Measurements from ENCODE around the gene RSRC1.

- TF ChIP-seq ZC3H10 (CRISPR knock-in tag; IDR thresholded peaks at IDR 0.05) = no peak
- no peak for TF ChIP-seq ZNF8 (CRISPR knock-in tag; IDR thresholded peaks at IDR 0.05)
- TF ChIP-seq TSHZ2 (CRISPR knock-in tag; IDR thresholded peaks at IDR 0.05) = no peak
- no peak for TF ChIP-seq ZFP30 (CRISPR knock-in tag; IDR thresholded peaks at IDR 0.05)
- TF ChIP-seq ZFP3 (CRISPR knock-in tag; IDR thresholded peaks at IDR 0.05) = no peak
- no peak for TF ChIP-seq ARNTL (CRISPR knock-in tag; IDR thresholded peaks at IDR 0.05; ENCODE audit: borderline replicate concordance, low read depth)
These were observed 202.8 kb downstream of the RSRC1 start for GRCh38 chr3:158312560-158313141.

All from SK-N-SH treated with all-trans-retinoic acid at 6 μM for 48 hours (cell line).